ENCODE results near the gene WNT3. TPM values are rescaled to one million over a fixed set of nuclear protein-coding genes. Genes with fewer than 3 reads are reported as not detected.

Gene WNT3
- total RNA-seq, 1 experiment from 2014 or later, result 5.5 TPM

GRCh38 chr17:46722662-46723285 lies 95.7 kb downstream of the WNT3 start:
- TF ChIP-seq JUND (IDR thresholded peaks at IDR 0.05) (no peak), EZH2phosphoT487 (IDR thresholded peaks at IDR 0.05; ENCODE audit: borderline replicate concordance) (no peak), EZH2 (IDR thresholded peaks at IDR 0.05) (no peak), SIN3A (IDR thresholded peaks at IDR 0.05; ENCODE audit: low read depth) (no peak), ZFX (IDR thresholded peaks at IDR 0.05) (no peak), ZNF274 (IDR thresholded peaks at IDR 0.05; ENCODE audit: low read depth, low read length) (no peak), REST (IDR thresholded peaks at IDR 0.05; ENCODE audit: low read depth) (no peak), FOSL1 (IDR thresholded peaks at IDR 0.05; ENCODE audit: low read depth) (no peak), ATF3 (IDR thresholded peaks at IDR 0.05) (no peak), RAD21 (IDR thresholded peaks at IDR 0.05; ENCODE audit: low read depth) (no peak), CBX3 (IDR thresholded peaks at IDR 0.05; ENCODE audit: low read depth) (no peak), CEBPB (IDR thresholded peaks at IDR 0.05; ENCODE audit: low read depth) (no peak), MAX (IDR thresholded peaks at IDR 0.05) (no peak), YY1 (IDR thresholded peaks at IDR 0.05; ENCODE audit: extremely low read depth, insufficient replicate concordance, low read depth, low read length) (no peak), TCF7L2 (IDR thresholded peaks at IDR 0.05; ENCODE audit: borderline replicate concordance, extremely low read depth, insufficient read depth, insufficient read length) (no peak), POLR2A (IDR thresholded peaks at IDR 0.05; ENCODE audit: borderline replicate concordance, extremely low read depth, insufficient read depth, insufficient read length) (no peak), ZBTB33 (IDR thresholded peaks at IDR 0.05; ENCODE audit: extremely low read depth, insufficient replicate concordance, low read length) (no peak), SRF (IDR thresholded peaks at IDR 0.05; ENCODE audit: low read depth) (no peak)
- RAD21 ChIA-PET (ENCODE audit: low non-redundant PET in 1 of 2, low total read pairs in 2 of 2, uncharacterized antibody in 2 of 2, unreplicated experiment in 2 of 2), result no interaction called here
- BruUV-seq (replicated peaks), result no TSS peak
- Histone ChIP-seq H3K4me3 (replicated peaks in 1 of 2; ENCODE audit: low read depth in 1 of 2, low read length in 2 of 2) (no peak overlapping the region), H3K4me1 (ENCODE audit: control insufficient read depth in 1 of 2, insufficient read depth in 2 of 2, low read length in 2 of 2) (peaks cover 0 to 6% of the 10 kb centered on the region in 2 experiments; a peak in 3 of 4 replicates), H3K9me2 (ENCODE audit: insufficient read depth) (no peaks in the 10 kb centered on the region; the same call in 1 of the 2 replicates), H3K27ac (ENCODE audit: low read depth, low read length) (no peak overlapping the region), H3K9ac (ENCODE audit: low read length) (no peak overlapping the region), H2AFZ (ENCODE audit: low read depth, low read length, poor library complexity, severe bottlenecking) (no peak overlapping the region), H3K4me2 (ENCODE audit: low read length) (no peak overlapping the region), H3K36me3 (ENCODE audit: control insufficient read depth in 1 of 2, insufficient read depth in 2 of 2, low read length in 2 of 2) (0 out of 4 replicates have a peak, but pooled peaks cover 0 to 1% of the 10 kb centered on the region in 2 experiments), H4K20me1 (ENCODE audit: insufficient read depth) (no peaks in the 10 kb centered on the region), H3K9me3 (ENCODE audit: control insufficient read depth in 1 of 2, insufficient read depth in 1 of 2, low read depth in 1 of 2, low read length in 2 of 2) (no peaks in the 10 kb centered on the region), H3K27me3 (ENCODE audit: insufficient read depth, low read length) (no peaks in the 10 kb centered on the region), H3K79me2 (ENCODE audit: insufficient read depth, low read length) (no peaks in the 10 kb centered on the region)
- POLR2A ChIA-PET, result interaction anchor here (1.9 kb wide), 1 partner anchor 13 kb away, joined by 4 read pairs; no protein-coding TSS in a partner anchor
- CTCF ChIA-PET, result no interaction called here
- intact Hi-C loops (cut with micrococcal nuclease), result no loop called here
- no peak for DNase-seq (ENCODE audit: low read depth, low spot score)
- ATAC-seq, result no peak

Measured in HCT116 (cell line).